IMR-90 (cell line): ENCODE measurements around the gene HOXA13. TPM values are rescaled to one million over a fixed set of nuclear protein-coding genes. Genes with fewer than 3 reads are reported as not detected.
A peak's percentile ranks its signal among the peaks of the same experiment; 100 is the strongest.

Source experiments
- ATAC-seq: fragments of 200-7000 bp; cut with Tn5 transposase; 2 replicates; pipeline ENCODE4 v1.9.1; 2020; ENCODE audit warnings: low read depth, mild to moderate bottlenecking, moderate library complexity
- BruUV-seq: library from RNA; stranded (reverse); fragments of 400-500 nt; replicated peaks from 2 replicates; lab custom pipeline; 2021; lab: Mats Ljungman, UMichigan
- CTCF ChIA-PET: fragments of 300-600 bp; formaldehyde crosslinking; extraction: SDS; loops from one replicate; lab custom pipeline; 2021; ENCODE audit warnings: antibody characterized with exemption; lab: Yijun Ruan, JAX
- POLR2A ChIA-PET: fragments of 300-600 bp; sonication (Branson Sonifier 250); formaldehyde crosslinking; loops from one replicate; lab custom pipeline; 2022; ENCODE audit warnings: antibody characterized with exemption; ENCODE audit not compliant: unreplicated experiment; lab: Charles Lee
- DNase-seq: peaks from one replicate; pipeline ENCODE4 v3.0.0; 2013
- H2AFZ ChIP-seq: replicated peaks from 2 replicates; pipeline ENCODE3; 2013; ENCODE audit warnings: low read length, mild to moderate bottlenecking; ENCODE audit not compliant: poor library complexity
- H2AK5ac ChIP-seq: 2 replicates; pipeline ENCODE4 v1.6.1; 2013; ENCODE audit warnings: low read depth, low read length, inconsistent platforms
- H2AK9ac ChIP-seq: replicated peaks from 2 replicates; pipeline ENCODE3; 2013; ENCODE audit warnings: mild to moderate bottlenecking, low read depth, low read length, moderate library complexity; ENCODE audit not compliant: poor library complexity
- H2BK120ac ChIP-seq: 2 replicates; pipeline ENCODE4 v1.6.1; 2013; ENCODE audit warnings: low read depth, low read length, inconsistent platforms
- H2BK15ac ChIP-seq: 3 replicates; pipeline ENCODE4 v1.6.1; 2013; ENCODE audit warnings: low read depth, low read length, inconsistent platforms
- H2BK20ac ChIP-seq: 2 replicates; pipeline ENCODE4 v1.6.1; 2013; ENCODE audit warnings: low read depth, mild to moderate bottlenecking, inconsistent platforms, low read length, moderate library complexity
- H2BK5ac ChIP-seq: 2 replicates; pipeline ENCODE4 v1.6.1; 2013; ENCODE audit warnings: mild to moderate bottlenecking, low read depth, low read length, inconsistent platforms; ENCODE audit not compliant: poor library complexity, severe bottlenecking
- H3K14ac ChIP-seq: replicated peaks from 2 replicates; pipeline ENCODE4 v1.6.1; 2013; ENCODE audit warnings: low read depth, low read length, inconsistent platforms
- H3K18ac ChIP-seq: 2 replicates; pipeline ENCODE4 v1.6.1; 2013; ENCODE audit warnings: low read depth, low read length, control low read depth
- H3K23ac ChIP-seq: 2 replicates; pipeline ENCODE4 v1.6.1; 2013; ENCODE audit warnings: low read depth, low read length, inconsistent platforms
- H3K27ac ChIP-seq: 2 replicates; pipeline ENCODE4 v1.5.1; 2013; ENCODE audit warnings: mild to moderate bottlenecking, control low read depth, low read length; ENCODE audit not compliant: insufficient read depth
- H3K27me3 ChIP-seq: 2 replicates; pipeline ENCODE4 v1.6.1; 2013; ENCODE audit warnings: low read length; ENCODE audit not compliant: control insufficient read depth, insufficient read depth
- H3K36me3 ChIP-seq: 2 replicates; pipeline ENCODE4 v1.6.1; 2013; ENCODE audit warnings: low read length, mixed read lengths; ENCODE audit not compliant: control insufficient read depth, insufficient read depth
- H3K4ac ChIP-seq: 2 replicates; pipeline ENCODE4 v1.6.1; 2013; ENCODE audit warnings: low read depth, low read length, inconsistent platforms
- H3K4me1 ChIP-seq: 2 replicates; pipeline ENCODE4 v1.6.1; 2013; ENCODE audit warnings: low read length, mixed read lengths; ENCODE audit not compliant: control insufficient read depth, insufficient read depth
- H3K4me2 ChIP-seq: 2 replicates; pipeline ENCODE4 v1.6.1; 2013; ENCODE audit warnings: low read depth, mild to moderate bottlenecking, control low read depth, low read length, moderate library complexity
- H3K4me3 ChIP-seq: 2 replicates; pipeline ENCODE4 v1.5.1; 2013; ENCODE audit warnings: low read depth, mild to moderate bottlenecking, control low read depth, low read length, moderate library complexity; ENCODE audit not compliant: insufficient read depth
- H3K56ac ChIP-seq: 2 replicates; pipeline ENCODE4 v1.6.1; 2013; ENCODE audit warnings: low read length, inconsistent platforms; ENCODE audit not compliant: insufficient read depth; ENCODE audit errors: extremely low read depth
- H3K79me1 ChIP-seq, 2 experiments: 2 replicates each; pipeline ENCODE4 v1.6.1; 2013; ENCODE audit warnings: low read length in 2 of 2, inconsistent platforms in 1 of 2, low read depth in 1 of 2
- H3K9ac ChIP-seq: 2 replicates; pipeline ENCODE4 v1.6.1; 2013; ENCODE audit warnings: low read depth, low read length, control low read depth
- H3K9me1 ChIP-seq: 2 replicates; pipeline ENCODE4 v1.6.1; 2013; ENCODE audit warnings: low read length, inconsistent platforms; ENCODE audit not compliant: insufficient read depth
- H3K9me3 ChIP-seq: 2 replicates; pipeline ENCODE4 v1.6.1; 2013; ENCODE audit warnings: low read length; ENCODE audit not compliant: control insufficient read depth, insufficient read depth
- H4K20me1 ChIP-seq: 2 replicates; pipeline ENCODE4 v1.6.1; 2013; ENCODE audit warnings: low read length, inconsistent platforms; ENCODE audit not compliant: insufficient read depth
- H4K5ac ChIP-seq: 2 replicates; pipeline ENCODE4 v1.6.1; 2013; ENCODE audit warnings: mild to moderate bottlenecking, low read depth, low read length, control low read depth
- H4K8ac ChIP-seq, 2 experiments: 2 replicates each; pipeline ENCODE4 v1.6.1; 2013; ENCODE audit warnings: low read depth in 2 of 2, low read length in 2 of 2, control low read depth in 1 of 2, inconsistent platforms in 1 of 2
- H4K91ac ChIP-seq: 2 replicates; pipeline ENCODE4 v1.6.1; 2013; ENCODE audit warnings: low read depth, low read length, inconsistent platforms; ENCODE audit not compliant: insufficient read depth
- BHLHE40 ChIP-seq: fragments of 150-350 bp; IDR thresholded peaks from 2 replicates; pipeline ENCODE4 v1.6.1; 2016; ENCODE audit warnings: mild to moderate bottlenecking, low read depth, low read length
- CEBPB ChIP-seq: IDR thresholded peaks from 2 replicates; pipeline ENCODE4 v1.6.1; 2012; ENCODE audit warnings: low read depth, low read length, improper control_type of control experiment
- MAZ ChIP-seq: IDR thresholded peaks from 2 replicates; pipeline ENCODE4 v1.6.1; 2012; ENCODE audit warnings: low read depth, mild to moderate bottlenecking, low read length, improper control_type of control experiment, moderate library complexity, borderline replicate concordance
- MXI1 ChIP-seq: IDR thresholded peaks from 2 replicates; pipeline ENCODE4 v1.6.1; 2012; ENCODE audit warnings: low read depth, mild to moderate bottlenecking, low read length, moderate library complexity, borderline replicate concordance
- POLR2A ChIP-seq: IDR thresholded peaks from 2 replicates; pipeline ENCODE4 v1.6.1; 2012; ENCODE audit warnings: mild to moderate bottlenecking, low read depth, low read length
- SMC3 ChIP-seq: fragments of 150-350 bp; IDR thresholded peaks from 2 replicates; pipeline ENCODE4 v1.6.1; 2016; ENCODE audit warnings: low read depth, mild to moderate bottlenecking, antibody characterized with exemption, low read length, moderate library complexity
- WGBS, 2 experiments: methylation state at CpG; one replicate each; pipeline versions ENCODE4 v1.1.5 to v1.1.7; 2013; ENCODE audit warnings: missing lambda C conversion rate in 2 of 2; ENCODE audit not compliant: insufficient read length in 1 of 2; ENCODE audit errors: extremely low coverage in 2 of 2; 5-methylcytosine and 5-hydroxymethylcytosine counted together
- dilution Hi-C: fragments of 300-500 bp; cut with HindIII; formaldehyde crosslinking; loops from one replicate; pipeline ENCODE4 v1.14.3; 2018; ENCODE audit warnings: low sequenced_read_pairs; ENCODE audit not compliant: unreplicated experiment
- in situ Hi-C: fragments of 300-500 bp; cut with MboI; formaldehyde crosslinking; loops from 3 replicates; pipeline ENCODE4 v1.14.3; 2019; ENCODE audit warnings: low sequenced_read_pairs, inconsistent platforms, mixed read lengths
- intact Hi-C: fragments of 100-400 bp; cut with micrococcal nuclease; formaldehyde crosslinking; loops from 2 replicates; pipeline ENCODE4 v1.10.0; 2022
- polyA plus RNA-seq, 3 experiments: library from polyadenylated mRNA; depleted of rRNA; stranded (reverse); fragments of >200 nt; gene quantifications; 2 replicates each; pipeline ENCODE4 v1.2.3, GENCODE V29; 2012; ENCODE audit warnings: low replicate concordance in 1 of 3
- total RNA-seq: library from RNA; depleted of rRNA; stranded (reverse); fragments of >200 nt; gene quantifications from 2 replicates; pipeline ENCODE4 v1.2.3, GENCODE V29; 2012

HOXA13 gene
- total and polyA plus RNA-seq, 2 of the 4 experiments (the other 2 are of a cell fraction): not detected

- WGBS, 2 experiments: 0% methylated on average over 8 of the region's 18 CpGs; no CpG with 5 or more reads in 1 of the 2 experiments
These were observed 44.7 kb upstream of the HOXA13 start for GRCh38 chr7:27244488-27245123.

More at GRCh38 chr7:27244488-27245123, 44.7 kb upstream of the HOXA13 start:
- H3K56ac ChIP-seq: no peak overlapping the region
- TF ChIP-seq BHLHE40 (no peak), SMC3 (no peak), POLR2A (no peak), CEBPB (no peak), MXI1 (no peak), MAZ (no peak)
- H3K79me1 ChIP-seq: no peaks in the 10 kb centered on the region
- no peaks in the 10 kb centered on the region for H4K20me1 ChIP-seq
- H3K4me1 ChIP-seq: no peaks in the 10 kb centered on the region; the same call in 1 of the 2 replicates
- H4K91ac ChIP-seq: no peak overlapping the region
- no peak overlapping the region for H3K23ac ChIP-seq
- H3K14ac ChIP-seq: no peak overlapping the region
- ChIA-PET POLR2A (no interaction called here), CTCF (no interaction called here)
- no TSS peak for BruUV-seq
- intact Hi-C loops: no loop called here
- H3K4me3 ChIP-seq: no peak overlapping the region
- ATAC-seq (no peak), DNase-seq (no peak)
- H4K5ac ChIP-seq: no peak overlapping the region
- H2AFZ ChIP-seq: peak overlapping the region; percentile 48
- no peak overlapping the region for H3K4ac ChIP-seq
- dilution Hi-C loops: no loop called here
- H2AK5ac ChIP-seq: no peak overlapping the region
- H3K36me3 ChIP-seq: no peaks in the 10 kb centered on the region
- no peak overlapping the region for H3K27ac ChIP-seq
- no peak overlapping the region for H3K18ac ChIP-seq
- H2BK5ac ChIP-seq: no peak overlapping the region
- no peak overlapping the region for H2AK9ac ChIP-seq
- H2BK120ac ChIP-seq: no peak overlapping the region
- in situ Hi-C loops: no loop called here
- H2BK15ac ChIP-seq: no peak overlapping the region
- peaks cover 27% of the 10 kb centered on the region for H3K9me3 ChIP-seq
- no peaks in the 10 kb centered on the region for H3K9me1 ChIP-seq
- H4K8ac ChIP-seq: no peak overlapping the region
- no peak overlapping the region for H2BK20ac ChIP-seq
- H3K4me2 ChIP-seq: no peak overlapping the region
- H3K27me3 ChIP-seq: peaks cover 100% of the 10 kb centered on the region
- no peak overlapping the region for H3K9ac ChIP-seq
